Kidney (tissue), 14 donors: Measurements from ENCODE around the gene METTL17. TPM values are rescaled to one million over a fixed set of nuclear protein-coding genes. Genes with fewer than 3 reads are reported as not detected.

Experiments
- DNase-seq, 5 donors: peaks; one replicate each; pipeline ENCODE4 v3.0.0-alpha.2; 2013 to 2020
- FAIRE-seq: peaks from 2 replicates; lab custom pipeline; 2012; peaks lifted over from hg19 to GRCh38; lab: Jason Lieb, UNC
- H3K27ac ChIP-seq, 2 donors: one replicate each; pipeline ENCODE4 v1.7.0; 2013; ENCODE audit warnings: low read depth in 2 of 2, low read length in 2 of 2, inconsistent platforms in 1 of 2
- H3K27me3 ChIP-seq: one replicate; pipeline ENCODE4 v1.7.1; 2013; ENCODE audit warnings: low read length, inconsistent platforms; ENCODE audit not compliant: control insufficient read depth, insufficient read depth
- H3K36me3 ChIP-seq, 3 donors: one replicate each; pipeline versions ENCODE4 v1.7.0 to v1.7.1; 2013; ENCODE audit warnings: low read length in 3 of 3, control low read depth in 1 of 3, inconsistent platforms in 1 of 3; ENCODE audit not compliant: insufficient read depth in 3 of 3, control insufficient read depth in 2 of 3
- H3K4me1 ChIP-seq, 3 donors: one replicate each; pipeline versions ENCODE4 v1.7.0 to v1.7.1; 2013; ENCODE audit warnings: low read length in 3 of 3, inconsistent platforms in 1 of 3, low read depth in 1 of 3; ENCODE audit not compliant: control insufficient read depth in 2 of 3, insufficient read depth in 2 of 3
- H3K4me3 ChIP-seq, 3 donors: one replicate each; pipeline versions ENCODE4 v1.7.0 to v1.8.1; 2013; ENCODE audit warnings: low read length in 3 of 3, control low read depth in 1 of 3, inconsistent platforms in 1 of 3
- H3K9ac ChIP-seq, 3 donors: one replicate each; pipeline versions ENCODE4 v1.7.0 to v1.7.1; 2013; ENCODE audit warnings: low read length in 3 of 3, control low read depth in 1 of 3, inconsistent platforms in 1 of 3
- H3K9me3 ChIP-seq, 3 donors: one replicate each; pipeline versions ENCODE4 v1.7.0 to v1.7.1; 2013; ENCODE audit warnings: low read length in 3 of 3, control low read depth in 1 of 3, inconsistent platforms in 1 of 3; ENCODE audit not compliant: control insufficient read depth in 2 of 3, insufficient read depth in 1 of 3
- intact Hi-C: fragments of 100-400 bp; cut with DNase I; formaldehyde crosslinking; loops from one replicate; pipeline ENCODE4 v1.11.1; 2022
- polyA plus RNA-seq: library from polyadenylated mRNA; stranded (reverse); fragments of 350-450 nt; fragmentation: Illumina TruSeq; extraction: RNeasy Lipid Tissue Mini Kit (QIAGEN cat#74804); gene quantifications from one replicate; pipeline ENCODE4 v1.2.3, GENCODE V29; 2014; ENCODE audit warnings: low read depth, low replicate concordance; ENCODE audit not compliant: insufficient read depth
- total RNA-seq: library from RNA; stranded (reverse); fragmentation: NEBNext Ultra II Directional; extraction: Animal tissue kit (Norgen Biotek cat#: 25700); gene quantifications from one replicate; pipeline ENCODE4 v1.2.1, GENCODE V29; 2021
- TF ChIP-seq, protein P1 (sequence below): IDR thresholded peaks from 3 replicates; pipeline ENCODE4 v1.5.1; 2012; ENCODE audit warnings: mild to moderate bottlenecking, moderate library complexity, borderline replicate concordance; ENCODE audit not compliant: insufficient read depth; ENCODE audit errors: extremely low read depth
- donor health status: control.
- donor health status: control.
- donor health status: control.
- donor health status: control.
- donor health status: control.
- donor health status: DM: yes; HTN: yes; CAD: no.
- donor health status: Normal renal cell carcinoma (clear cell type).

The METTL17 gene
- total and polyA plus RNA-seq, 2 donors from 2014 or later = 53.2 to 68.6 TPM

DNA sequence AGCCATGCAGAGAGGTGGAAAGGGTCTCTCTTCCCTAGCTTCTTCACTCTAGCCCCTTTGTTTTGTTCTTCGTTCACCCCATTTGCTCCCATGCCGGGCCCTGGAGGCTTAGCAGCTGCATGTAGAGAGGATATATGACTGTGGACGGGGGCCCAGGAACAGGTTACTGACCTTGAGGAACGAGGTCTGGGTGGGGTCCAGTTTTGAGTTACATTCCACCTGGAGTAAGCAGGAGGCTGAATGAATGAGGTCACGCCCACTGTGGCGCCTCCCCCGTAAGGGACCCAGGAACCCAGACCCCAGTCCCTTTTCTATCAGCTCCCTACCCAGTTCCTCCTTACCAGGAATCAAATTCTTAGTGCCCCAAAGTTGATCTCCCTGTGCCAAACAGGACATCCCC, 28.5 kb downstream of the METTL17 start:
- Histone ChIP-seq H3K9ac (no peak overlapping the region), H3K4me1 (peaks cover 0 to 9% (median 0%) of the 10 kb centered on the region in 3 donors), H3K27ac (no peak overlapping the region), H3K4me3 (no peak overlapping the region), H3K36me3 (peaks cover 0 to 24% (median 16%) of the 10 kb centered on the region in 3 donors), H3K27me3 (no peaks in the 10 kb centered on the region), H3K9me3 (no peaks in the 10 kb centered on the region)
- intact Hi-C loops = loop anchor here (10.0 kb wide), 1 partner anchor 67 kb away; no protein-coding TSS in a partner anchor
- FAIRE-seq (no peak), DNase-seq (no peak)
- TF ChIP-seq, protein P1, sequence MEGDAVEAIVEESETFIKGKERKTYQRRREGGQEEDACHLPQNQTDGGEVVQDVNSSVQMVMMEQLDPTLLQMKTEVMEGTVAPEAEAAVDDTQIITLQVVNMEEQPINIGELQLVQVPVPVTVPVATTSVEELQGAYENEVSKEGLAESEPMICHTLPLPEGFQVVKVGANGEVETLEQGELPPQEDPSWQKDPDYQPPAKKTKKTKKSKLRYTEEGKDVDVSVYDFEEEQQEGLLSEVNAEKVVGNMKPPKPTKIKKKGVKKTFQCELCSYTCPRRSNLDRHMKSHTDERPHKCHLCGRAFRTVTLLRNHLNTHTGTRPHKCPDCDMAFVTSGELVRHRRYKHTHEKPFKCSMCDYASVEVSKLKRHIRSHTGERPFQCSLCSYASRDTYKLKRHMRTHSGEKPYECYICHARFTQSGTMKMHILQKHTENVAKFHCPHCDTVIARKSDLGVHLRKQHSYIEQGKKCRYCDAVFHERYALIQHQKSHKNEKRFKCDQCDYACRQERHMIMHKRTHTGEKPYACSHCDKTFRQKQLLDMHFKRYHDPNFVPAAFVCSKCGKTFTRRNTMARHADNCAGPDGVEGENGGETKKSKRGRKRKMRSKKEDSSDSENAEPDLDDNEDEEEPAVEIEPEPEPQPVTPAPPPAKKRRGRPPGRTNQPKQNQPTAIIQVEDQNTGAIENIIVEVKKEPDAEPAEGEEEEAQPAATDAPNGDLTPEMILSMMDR = no peak

DNA sequence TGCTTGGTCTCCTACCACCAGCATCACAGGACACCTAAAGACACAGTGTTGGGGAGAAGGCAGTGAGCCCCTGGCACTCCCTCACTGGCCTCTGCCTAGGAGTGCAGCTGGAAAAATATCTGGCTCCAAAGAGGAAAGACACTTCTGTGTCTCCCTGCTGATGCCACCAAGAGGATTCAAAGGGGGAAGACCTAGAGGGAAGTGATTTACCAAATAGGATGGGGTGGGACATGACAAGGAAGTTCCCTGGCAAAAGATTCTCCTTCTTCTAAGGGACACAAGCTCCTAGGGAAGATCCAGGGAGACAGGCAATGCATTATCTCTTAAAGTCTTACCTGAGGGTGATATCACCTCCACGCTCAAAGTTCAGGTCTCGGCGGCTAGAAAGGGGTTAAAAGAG, 29.0 kb downstream of the METTL17 start:
- H3K36me3 ChIP-seq = peaks cover 0 to 24% (median 16%) of the 10 kb centered on the region in 3 donors
- no peak for FAIRE-seq

DNA sequence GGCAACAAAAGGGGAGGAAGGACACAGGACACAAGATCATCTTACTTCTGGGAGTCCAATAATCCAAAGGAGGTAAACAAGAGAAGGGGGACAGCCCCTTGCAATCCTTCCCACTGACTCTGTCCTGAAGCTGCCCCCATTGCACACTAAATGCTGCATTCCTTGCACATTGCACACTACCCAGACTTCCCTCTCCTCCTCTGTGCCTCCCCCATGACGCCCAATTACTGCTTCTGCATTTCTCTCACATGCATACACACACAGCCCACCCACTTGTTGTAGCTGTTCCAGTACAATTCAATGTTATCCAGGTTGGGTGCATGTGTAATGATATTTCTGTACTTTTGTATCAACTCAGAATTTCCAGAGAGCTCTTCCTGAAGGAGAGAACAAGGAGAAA, 29.6 kb downstream of the METTL17 start:
- Histone ChIP-seq H3K4me1 (peaks cover 0 to 9% (median 4%) of the 10 kb centered on the region in 3 donors), H3K4me3 (no peak overlapping the region), H3K36me3 (peaks cover 0 to 24% (median 16%) of the 10 kb centered on the region in 3 donors), H3K27me3 (no peaks in the 10 kb centered on the region), H3K9ac (no peak overlapping the region), H3K27ac (no peak overlapping the region), H3K9me3 (no peaks in the 10 kb centered on the region)
- FAIRE-seq = no peak
- no peak for DNase-seq
- intact Hi-C loops = loop anchor here (10.0 kb wide), 1 partner anchor 65 kb away; no protein-coding TSS in a partner anchor
- TF ChIP-seq, protein P1 = no peak

More for the DNA sequence above, 29.0 kb downstream of the METTL17 start:
- TF ChIP-seq, protein P1 = no peak
- no peaks in the 10 kb centered on the region for H3K27me3 ChIP-seq
- no peak overlapping the region for H3K9ac ChIP-seq
- intact Hi-C loops = loop anchor here (10.0 kb wide), 1 partner anchor 66 kb away; no protein-coding TSS in a partner anchor
- no peak overlapping the region for H3K27ac ChIP-seq
- peaks cover 0 to 9% (median 4%) of the 10 kb centered on the region in 3 donors for H3K4me1 ChIP-seq
- DNase-seq = no peak
- H3K4me3 ChIP-seq = no peak overlapping the region
- no peaks in the 10 kb centered on the region for H3K9me3 ChIP-seq
